Neuronal stem cell (in vitro differentiated cells): Measurements from ENCODE around the gene PRDX2.
A peak's percentile ranks its signal among the peaks of the same experiment; 100 is the strongest.

Experiments used
- DNase-seq: peaks from one replicate; pipeline ENCODE4 v3.0.0-alpha.2; 2013; ENCODE audit warnings: low spot score
- H2AFZ ChIP-seq: one replicate; pipeline ENCODE4 v1.6.1; 2013; ENCODE audit warnings: mild to moderate bottlenecking, low read length, inconsistent platforms
- H2AK5ac ChIP-seq: 2 replicates; pipeline ENCODE4 v1.6.1; 2013; ENCODE audit warnings: low read depth, mild to moderate bottlenecking, inconsistent platforms, low read length, moderate library complexity, mixed read lengths
- H2BK120ac ChIP-seq: 2 replicates; pipeline ENCODE4 v1.6.1; 2013; ENCODE audit warnings: low read depth, mild to moderate bottlenecking, inconsistent platforms, low read length, moderate library complexity, mixed read lengths
- H2BK12ac ChIP-seq: one replicate; pipeline ENCODE4 v1.6.1; 2013; ENCODE audit warnings: low read length, inconsistent platforms
- H2BK15ac ChIP-seq: 2 replicates; pipeline ENCODE4 v1.6.1; 2013; ENCODE audit warnings: mild to moderate bottlenecking, low read length, inconsistent platforms, mixed read lengths
- H2BK5ac ChIP-seq: one replicate; pipeline ENCODE4 v1.6.1; 2013; ENCODE audit warnings: inconsistent platforms, mild to moderate bottlenecking, low read length, moderate library complexity
- H3K14ac ChIP-seq: one replicate; pipeline ENCODE4 v1.6.1; 2013; ENCODE audit warnings: low read length, inconsistent platforms
- H3K18ac ChIP-seq: 2 replicates; pipeline ENCODE4 v1.6.1; 2013; ENCODE audit warnings: low read length, inconsistent platforms
- H3K23ac ChIP-seq: 2 replicates; pipeline ENCODE4 v1.6.1; 2013; ENCODE audit warnings: low read depth, mild to moderate bottlenecking, mixed read lengths, low read length, inconsistent platforms; ENCODE audit not compliant: poor library complexity
- H3K27ac ChIP-seq: replicated peaks from 3 replicates; pipeline ENCODE4 v1.5.1; 2013; ENCODE audit warnings: low read length, inconsistent platforms
- H3K27me3 ChIP-seq, 3 experiments: 2 replicates each; pipeline ENCODE4 v1.6.1; 2013; ENCODE audit warnings: low read length in 3 of 3, mild to moderate bottlenecking in 2 of 3, inconsistent platforms in 1 of 3, low read depth in 1 of 3, mixed read lengths in 1 of 3, moderate library complexity in 1 of 3; ENCODE audit not compliant: control insufficient read depth in 3 of 3, insufficient read depth in 3 of 3
- H3K36me3 ChIP-seq, 2 donors: replicated peaks in 1 of 2; 2 replicates each; pipeline ENCODE4 v1.6.1; 2013; ENCODE audit warnings: low read length in 2 of 2; ENCODE audit not compliant: control insufficient read depth in 2 of 2, insufficient read depth in 2 of 2
- H3K4ac ChIP-seq: 2 replicates; pipeline ENCODE4 v1.6.1; 2013; ENCODE audit warnings: inconsistent platforms, mild to moderate bottlenecking, low read length, moderate library complexity
- H3K4me1 ChIP-seq, 2 donors: 1 replicate in 1 of 2; 2 replicates in 1 of 2; pipeline ENCODE4 v1.6.1; 2013; ENCODE audit warnings: low read length in 2 of 2, low read depth in 1 of 2; ENCODE audit not compliant: control insufficient read depth in 2 of 2, insufficient read depth in 1 of 2
- H3K4me2 ChIP-seq: one replicate; pipeline ENCODE4 v1.6.1; 2013; ENCODE audit warnings: mild to moderate bottlenecking, low read length, inconsistent platforms; ENCODE audit not compliant: insufficient read depth, poor library complexity, severe bottlenecking
- H3K4me3 ChIP-seq, 2 donors: 2 replicates each; pipeline ENCODE4 v1.5.1; 2013; ENCODE audit warnings: low read length in 2 of 2, mild to moderate bottlenecking in 2 of 2, inconsistent platforms in 1 of 2, moderate library complexity in 1 of 2
- H3K79me1 ChIP-seq: one replicate; pipeline ENCODE4 v1.6.1; 2013; ENCODE audit warnings: low read depth, mild to moderate bottlenecking, inconsistent platforms, low read length, moderate library complexity
- H3K9ac ChIP-seq: one replicate; pipeline ENCODE4 v1.6.1; 2013; ENCODE audit warnings: mild to moderate bottlenecking, low read depth, low read length, inconsistent platforms; ENCODE audit not compliant: poor library complexity
- H3K9me3 ChIP-seq, 2 donors: replicated peaks in 1 of 2; 2 replicates each; pipeline versions ENCODE3 to v1.6.1; 2013; ENCODE audit warnings: low read length in 2 of 2, mild to moderate bottlenecking in 2 of 2, inconsistent platforms in 1 of 2, low read depth in 1 of 2, mixed read lengths in 1 of 2, moderate library complexity in 1 of 2; ENCODE audit not compliant: control insufficient read depth in 2 of 2, insufficient read depth in 1 of 2
- H4K8ac ChIP-seq: one replicate; pipeline ENCODE4 v1.6.1; 2013; ENCODE audit warnings: low read depth, mild to moderate bottlenecking, inconsistent platforms, low read length, moderate library complexity
- H4K91ac ChIP-seq: one replicate; pipeline ENCODE4 v1.6.1; 2013; ENCODE audit warnings: low read length, low read depth, mild to moderate bottlenecking, inconsistent platforms; ENCODE audit not compliant: poor library complexity
- WGBS, 2 donors: extraction: QIAGEN DNeasy Blood & Tissue Kit; methylation state at CpG; one replicate each; pipeline ENCODE4 v1.1.7; 2013; ENCODE audit warnings: missing lambda C conversion rate in 2 of 2, mixed read lengths in 1 of 2; ENCODE audit not compliant: insufficient read length in 2 of 2, insufficient replicate concordance in 1 of 2; ENCODE audit errors: extremely low coverage in 2 of 2; 5-methylcytosine and 5-hydroxymethylcytosine counted together

Gene PRDX2

GRCh38 chr19:12759686-12760085 is 41.9 kb downstream of the PRDX2 start:
- peaks cover 0 to 10% of the 10 kb centered on the region in 2 donors for H3K36me3 ChIP-seq
- no peak overlapping the region for H3K4ac ChIP-seq
- no peak overlapping the region for H3K4me3 ChIP-seq
- H3K14ac ChIP-seq = no peak overlapping the region
- no peak overlapping the region for H2BK12ac ChIP-seq
- no peak overlapping the region for H2AFZ ChIP-seq
- peaks cover 2 to 3% of the 10 kb centered on the region in 2 donors for H3K9me3 ChIP-seq
- H2AK5ac ChIP-seq = no peak overlapping the region
- no peaks in the 10 kb centered on the region for H3K27me3 ChIP-seq
- H3K4me2 ChIP-seq = no peak overlapping the region
- H2BK120ac ChIP-seq = no peak overlapping the region
- H3K4me1 ChIP-seq = peaks cover 0 to 2% of the 10 kb centered on the region in 2 donors
- no peak overlapping the region for H3K18ac ChIP-seq
- no CpG with 5 or more reads among the region's 6 CpGs for WGBS, 2 donors
- no peak overlapping the region for H2BK5ac ChIP-seq
- no peak overlapping the region for H3K9ac ChIP-seq
- no peak overlapping the region for H2BK15ac ChIP-seq
- no peak overlapping the region for H3K23ac ChIP-seq
- H3K79me1 ChIP-seq = peaks cover 2% of the 10 kb centered on the region
- no peak overlapping the region for H4K8ac ChIP-seq
- H4K91ac ChIP-seq = no peak overlapping the region
- no peak overlapping the region for H3K27ac ChIP-seq
- no peak for DNase-seq

- peak overlapping the region; percentile 70 for H3K9ac ChIP-seq
- peak overlapping the region; percentile 59 for H2BK5ac ChIP-seq
- peak overlapping the region; percentile 53 for H4K8ac ChIP-seq
- no peak overlapping the region for H3K4ac ChIP-seq
- H3K27ac ChIP-seq = peak overlapping the region; percentile 30
- no peak overlapping the region for H2AK5ac ChIP-seq
- WGBS, 2 donors = no CpG with 5 or more reads among the region's 60 CpGs
- H2AFZ ChIP-seq = peak overlapping the region; percentile 90
- peak overlapping the region; percentile 58 for H3K4me2 ChIP-seq
- peak overlapping the region; percentile 2 for H2BK15ac ChIP-seq
- H2BK120ac ChIP-seq = no peak overlapping the region
- H3K4me3 ChIP-seq = peak overlapping the region; percentile 7 to 55
- no peak overlapping the region for H4K91ac ChIP-seq
- peak overlapping the region; percentile 92 for H3K18ac ChIP-seq
- H3K23ac ChIP-seq = no peak overlapping the region
- no peak overlapping the region for H2BK12ac ChIP-seq
- peaks cover 0 to 8% (median 6%) of the 10 kb centered on the region in 3 experiments for H3K27me3 ChIP-seq
- no peaks in the 10 kb centered on the region for H3K9me3 ChIP-seq
- peaks cover 2% of the 10 kb centered on the region for H3K79me1 ChIP-seq
- H3K36me3 ChIP-seq = no peaks in the 10 kb centered on the region
- peaks cover 0 to 2% of the 10 kb centered on the region in 2 donors for H3K4me1 ChIP-seq
- DNase-seq = peak; percentile 80
- no peak overlapping the region for H3K14ac ChIP-seq
Measured at GRCh38 chr19:12757544-12758274, 43.9 kb downstream of the PRDX2 start.

GRCh38 chr19:12756150-12756883 is 45.3 kb downstream of the PRDX2 start:
- no CpG with 5 or more reads among the region's 19 CpGs for whole genome bisulfite sequencing, 2 donors
- Histone ChIP-seq H4K8ac (no peak overlapping the region), H3K79me1 (peaks cover 2% of the 10 kb centered on the region), H3K18ac (no peak overlapping the region), H2BK12ac (no peak overlapping the region), H3K27ac (no peak overlapping the region), H3K36me3 (no peaks in the 10 kb centered on the region), H2AK5ac (peak overlapping the region; percentile 66), H3K27me3 (peaks cover 0 to 20% (median 18%) of the 10 kb centered on the region in 3 experiments), H2BK120ac (no peak overlapping the region), H3K4ac (no peak overlapping the region), H2AFZ (no peak overlapping the region), H2BK15ac (no peak overlapping the region), H3K9ac (no peak overlapping the region), H3K4me1 (peaks cover 0 to 2% of the 10 kb centered on the region in 2 donors), H2BK5ac (no peak overlapping the region), H3K4me2 (no peak overlapping the region), H3K14ac (no peak overlapping the region), H3K9me3 (no peaks in the 10 kb centered on the region), H3K23ac (peak overlapping the region; percentile 83), H3K4me3 (no peak overlapping the region), H4K91ac (no peak overlapping the region)
- no peak for DNase-seq
